ENCODE measurements around the gene SP4.

The SP4 gene

DNA sequence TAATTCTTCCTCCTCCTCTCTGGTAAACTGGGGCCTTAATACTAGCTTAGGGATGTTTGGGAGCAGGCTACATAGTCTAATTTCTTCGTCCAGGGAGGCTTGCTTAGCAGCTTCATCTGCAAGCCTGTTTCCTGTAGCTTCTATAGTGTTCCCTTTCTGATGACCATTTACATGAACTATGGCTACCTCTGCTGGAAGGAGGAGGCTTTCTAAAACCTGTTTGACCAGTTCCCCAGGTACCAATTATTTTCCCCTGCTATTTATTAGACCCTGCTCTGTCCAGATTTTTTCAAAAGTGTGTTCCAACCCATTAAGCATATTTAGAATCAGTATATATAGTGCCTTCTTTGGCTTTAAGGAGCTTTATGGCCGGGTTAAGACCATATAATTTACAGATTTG, 76.1 kb downstream of the SP4 start:
- Histone ChIP-seq H3K36me3 (ENCODE audit: insufficient read depth) (no peaks in the 10 kb centered on the region), H3K9ac (no peak overlapping the region), H2AFZ (ENCODE audit: low read depth) (no peak overlapping the region), H4K20me1 (ENCODE audit: insufficient read depth) (no peaks in the 10 kb centered on the region), H3K4me2 (no peak overlapping the region), H3K4me3 (IDR thresholded peaks at IDR 0.05; ENCODE audit: insufficient read depth, low read depth, low read length) (no peak overlapping the region), H3K27ac (no peak overlapping the region), H3K79me2 (ENCODE audit: insufficient read depth, low read depth) (no peaks in the 10 kb centered on the region), H3K27me3 (ENCODE audit: insufficient read depth, low read depth) (no peaks in the 10 kb centered on the region), H3K4me1 (ENCODE audit: low read depth, poor library complexity, severe bottlenecking) (no peaks in the 10 kb centered on the region)
- TF ChIP-seq, protein P1, sequence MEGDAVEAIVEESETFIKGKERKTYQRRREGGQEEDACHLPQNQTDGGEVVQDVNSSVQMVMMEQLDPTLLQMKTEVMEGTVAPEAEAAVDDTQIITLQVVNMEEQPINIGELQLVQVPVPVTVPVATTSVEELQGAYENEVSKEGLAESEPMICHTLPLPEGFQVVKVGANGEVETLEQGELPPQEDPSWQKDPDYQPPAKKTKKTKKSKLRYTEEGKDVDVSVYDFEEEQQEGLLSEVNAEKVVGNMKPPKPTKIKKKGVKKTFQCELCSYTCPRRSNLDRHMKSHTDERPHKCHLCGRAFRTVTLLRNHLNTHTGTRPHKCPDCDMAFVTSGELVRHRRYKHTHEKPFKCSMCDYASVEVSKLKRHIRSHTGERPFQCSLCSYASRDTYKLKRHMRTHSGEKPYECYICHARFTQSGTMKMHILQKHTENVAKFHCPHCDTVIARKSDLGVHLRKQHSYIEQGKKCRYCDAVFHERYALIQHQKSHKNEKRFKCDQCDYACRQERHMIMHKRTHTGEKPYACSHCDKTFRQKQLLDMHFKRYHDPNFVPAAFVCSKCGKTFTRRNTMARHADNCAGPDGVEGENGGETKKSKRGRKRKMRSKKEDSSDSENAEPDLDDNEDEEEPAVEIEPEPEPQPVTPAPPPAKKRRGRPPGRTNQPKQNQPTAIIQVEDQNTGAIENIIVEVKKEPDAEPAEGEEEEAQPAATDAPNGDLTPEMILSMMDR (conservative IDR thresholded peaks at IDR 0.05; ENCODE audit: low read depth, low read length) = no peak

DNA sequence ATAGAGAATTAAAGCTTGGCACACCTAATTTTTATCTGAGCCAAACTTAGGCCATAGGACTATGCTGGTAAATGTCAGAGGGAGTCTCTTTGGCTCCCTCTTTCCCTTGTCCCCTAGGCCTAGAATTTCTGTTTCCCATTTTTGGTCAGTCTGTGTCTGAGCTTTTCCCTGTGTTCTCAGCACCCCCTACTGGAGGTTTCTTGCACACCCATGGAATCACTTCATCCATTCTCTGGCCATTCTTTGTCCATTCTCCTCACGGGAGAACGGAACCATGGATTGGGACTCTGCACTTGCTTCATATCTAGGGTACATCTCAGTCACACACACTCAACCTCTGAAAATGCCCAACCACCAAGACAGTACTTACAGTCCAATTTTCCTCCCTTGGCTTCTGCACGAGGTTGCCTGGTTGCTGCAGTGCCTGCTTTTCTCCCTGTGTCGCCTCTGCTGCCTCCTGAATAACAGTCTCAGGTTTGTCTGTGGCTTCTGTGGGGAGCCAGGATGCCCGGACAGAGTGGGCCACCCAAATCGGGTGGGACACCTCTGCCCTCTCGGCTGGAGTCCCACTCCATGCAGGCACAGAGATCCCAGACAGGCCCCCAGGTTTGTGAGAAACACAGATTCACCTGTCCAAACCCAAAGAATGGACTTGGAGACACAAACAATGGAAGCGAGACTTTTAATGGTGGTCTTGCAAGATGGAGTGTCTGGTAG, 79.9 kb downstream of the SP4 start:
- TF ChIP-seq, protein P1 (conservative IDR thresholded peaks at IDR 0.05; ENCODE audit: low read depth, low read length) = peak; percentile 56
- Histone ChIP-seq H4K20me1 (ENCODE audit: insufficient read depth) (no peaks in the 10 kb centered on the region), H3K27ac (no peak overlapping the region), H3K36me3 (ENCODE audit: insufficient read depth) (no peaks in the 10 kb centered on the region), H3K4me1 (ENCODE audit: low read depth, poor library complexity, severe bottlenecking) (no peaks in the 10 kb centered on the region), H3K4me3 (IDR thresholded peaks at IDR 0.05; ENCODE audit: insufficient read depth, low read depth, low read length) (no peak overlapping the region), H3K27me3 (ENCODE audit: insufficient read depth, low read depth) (no peaks in the 10 kb centered on the region), H2AFZ (ENCODE audit: low read depth) (no peak overlapping the region), H3K4me2 (no peak overlapping the region), H3K79me2 (ENCODE audit: insufficient read depth, low read depth) (no peaks in the 10 kb centered on the region), H3K9ac (no peak overlapping the region)

DNA sequence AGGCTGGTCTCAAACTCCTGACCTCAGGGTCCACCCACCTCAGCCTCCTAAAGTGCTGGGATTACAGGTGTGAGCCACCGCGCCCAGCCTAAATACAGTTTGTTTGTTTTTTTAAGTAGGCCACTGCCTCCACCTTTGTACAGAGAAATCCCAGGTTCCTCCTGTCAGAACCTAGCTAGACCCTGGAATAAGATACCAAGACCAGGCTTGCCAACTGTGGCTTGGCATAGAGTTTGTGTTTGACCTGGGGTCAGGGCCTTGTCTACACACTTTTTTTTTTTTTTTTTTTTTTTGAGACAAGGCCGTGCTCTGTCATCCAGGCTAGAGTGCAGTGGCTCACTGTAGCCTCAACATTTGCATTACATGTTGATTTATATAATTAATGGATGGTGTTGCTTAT, 80.7 kb downstream of the SP4 start:
- Histone ChIP-seq H3K4me2 (no peak overlapping the region), H3K4me1 (ENCODE audit: low read depth, poor library complexity, severe bottlenecking) (no peaks in the 10 kb centered on the region), H3K27me3 (ENCODE audit: insufficient read depth, low read depth) (no peaks in the 10 kb centered on the region), H2AFZ (ENCODE audit: low read depth) (no peak overlapping the region), H3K4me3 (IDR thresholded peaks at IDR 0.05; ENCODE audit: insufficient read depth, low read depth, low read length) (no peak overlapping the region), H3K79me2 (ENCODE audit: insufficient read depth, low read depth) (no peaks in the 10 kb centered on the region), H3K27ac (no peak overlapping the region), H3K9ac (no peak overlapping the region), H3K36me3 (ENCODE audit: insufficient read depth) (no peaks in the 10 kb centered on the region), H4K20me1 (ENCODE audit: insufficient read depth) (no peaks in the 10 kb centered on the region)
- TF ChIP-seq, protein P1 (conservative IDR thresholded peaks at IDR 0.05; ENCODE audit: low read depth, low read length) = no peak

DNA sequence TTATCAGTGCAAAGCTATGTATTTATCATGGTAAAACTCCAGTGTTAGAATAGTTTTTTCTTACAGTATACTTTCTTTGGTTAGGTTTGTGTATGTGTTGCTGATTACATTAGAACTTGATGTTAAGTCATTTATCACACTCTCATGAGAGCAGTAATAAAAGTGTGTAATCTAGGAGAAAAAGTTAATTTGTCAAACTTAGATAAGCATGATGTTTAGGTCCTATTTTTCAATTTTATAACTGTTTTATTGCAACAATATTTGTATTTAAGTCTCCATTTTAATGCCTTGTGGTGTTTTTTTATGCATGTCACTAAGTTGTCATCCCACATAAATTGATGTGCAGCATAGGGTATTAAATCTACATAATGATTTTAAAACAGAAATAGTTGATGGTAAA, 86.2 kb downstream of the SP4 start:
- H3K36me3 ChIP-seq (ENCODE audit: insufficient read depth) = no peaks in the 10 kb centered on the region
- H3K27ac ChIP-seq = no peak overlapping the region
- H2AFZ ChIP-seq (ENCODE audit: low read depth) = no peak overlapping the region
- H3K9ac ChIP-seq = no peak overlapping the region
- H4K20me1 ChIP-seq (ENCODE audit: insufficient read depth) = no peaks in the 10 kb centered on the region
- no peaks in the 10 kb centered on the region for H3K79me2 ChIP-seq (ENCODE audit: insufficient read depth, low read depth)
- no peak overlapping the region for H3K4me2 ChIP-seq
- no peak overlapping the region for H3K4me3 ChIP-seq (IDR thresholded peaks at IDR 0.05; ENCODE audit: insufficient read depth, low read depth, low read length)
- TF ChIP-seq, protein P1 (conservative IDR thresholded peaks at IDR 0.05; ENCODE audit: low read depth, low read length) = no peak
- no peaks in the 10 kb centered on the region for H3K27me3 ChIP-seq (ENCODE audit: insufficient read depth, low read depth)
- H3K4me1 ChIP-seq (ENCODE audit: low read depth, poor library complexity, severe bottlenecking) = no peaks in the 10 kb centered on the region
